Stimulated activated CD8-positive, alpha-beta memory T cell treated with anti-CD3 and anti-CD28 coated beads, Interleukin-2, amount 100 ng/mL, for 48 hours (primary cell): Measurements from ENCODE around the gene NXF1.
A peak's percentile ranks its signal among the peaks of the same experiment; 100 is the strongest.
"Not testable (repeated sequence)": the region's sequence is repeated elsewhere in the genome, so short reads cannot be mapped to it uniquely, and the experiment has no call there.

Experiments
- DNase-seq, 2 donors: peaks; one replicate each; pipeline ENCODE4 v3.0.0-alpha.2; 2020; ENCODE audit warnings: low read depth in 2 of 2

Gene NXF1

DNA sequence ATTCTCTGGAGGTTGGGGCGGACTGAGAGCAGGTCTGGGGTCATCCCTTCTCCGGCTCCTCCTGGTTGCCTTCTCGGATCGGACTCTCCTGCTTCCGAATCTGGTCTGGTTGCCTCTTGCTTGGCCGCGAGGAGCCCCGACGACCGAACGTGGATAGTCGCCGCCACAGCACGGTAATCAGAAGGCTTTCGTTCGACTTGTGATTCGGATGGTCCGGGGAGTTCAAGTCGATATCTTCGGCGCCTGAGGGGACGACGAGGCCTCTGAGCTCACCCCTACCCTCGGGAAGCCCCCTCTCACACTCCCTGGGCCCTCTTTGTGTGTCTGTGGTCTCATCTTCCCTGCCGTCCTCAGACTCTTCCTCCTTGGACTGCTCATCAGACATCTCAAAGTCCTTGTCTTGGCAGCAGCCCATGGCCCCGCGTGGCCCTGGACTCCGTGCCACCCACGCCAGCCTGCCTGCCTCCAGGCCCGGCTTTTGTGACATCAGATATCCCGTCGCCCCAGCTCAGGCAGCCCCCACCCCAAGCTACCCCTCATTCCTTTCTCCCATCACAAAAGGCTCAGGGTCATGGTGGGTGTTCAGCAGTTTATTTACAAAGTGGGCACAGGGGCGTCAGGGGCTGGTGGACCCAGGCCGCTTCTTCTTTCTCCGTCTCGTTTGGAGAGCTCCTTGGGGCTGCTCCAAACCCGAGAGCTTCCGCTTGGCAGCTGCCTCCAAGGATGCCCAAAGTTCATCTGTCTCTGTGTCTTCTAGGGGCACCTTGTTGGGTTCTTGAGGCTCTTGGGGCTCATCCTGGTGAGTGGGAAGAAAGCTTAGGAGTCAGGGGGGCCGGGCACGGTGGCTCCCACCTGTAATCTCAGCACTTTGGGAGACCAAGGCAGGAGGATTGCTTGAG lies 27.3 kb upstream of the NXF1 start, which contains the start of gene TEX54:
Gene TEX54, minus strand, starts transcription at position 506 of the 899 bp plus-strand sequence.
- no peak for DNase-seq

DNA sequence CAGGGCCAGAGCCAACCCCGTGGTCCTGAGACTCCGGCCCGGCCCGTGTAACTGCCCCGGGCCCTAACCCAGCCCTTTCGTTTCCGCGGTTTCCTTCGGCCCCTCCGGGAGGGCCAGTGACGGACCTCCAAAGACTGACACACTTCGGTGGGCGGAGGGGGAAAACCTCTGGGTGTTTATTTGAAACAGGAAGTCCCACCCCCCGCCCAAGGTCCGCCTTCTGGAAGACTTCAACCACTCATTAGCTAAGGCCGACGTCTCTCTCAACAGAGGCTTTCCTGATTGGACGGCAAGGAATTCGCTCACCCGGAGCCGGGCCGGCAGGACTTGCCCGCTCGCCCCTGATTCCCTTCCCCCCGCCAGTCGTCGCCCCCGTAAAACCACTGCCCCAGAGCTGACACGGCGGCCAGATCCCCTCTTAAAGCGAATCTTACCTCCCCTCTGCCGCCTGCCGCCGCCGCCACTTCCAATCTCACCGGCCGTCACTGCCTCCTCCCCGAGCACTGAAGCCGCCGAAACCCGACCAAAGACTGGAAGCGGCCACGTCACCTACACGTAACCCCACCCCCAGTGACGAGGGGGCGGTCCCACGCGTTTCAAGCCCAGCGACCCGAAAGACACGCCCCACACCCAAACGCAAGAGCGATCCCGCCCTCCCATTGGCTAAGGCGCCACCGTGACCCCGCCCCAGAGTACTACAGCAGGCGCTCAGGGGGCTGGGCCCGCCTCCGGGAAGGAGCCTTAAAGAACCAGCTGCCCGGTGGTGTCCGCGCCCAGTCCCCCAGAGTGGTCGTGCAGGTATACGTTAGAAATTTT lies 26.5 kb upstream of the NXF1 start, which contains the start of gene STX5:
Gene STX5, minus strand, starts transcription at position 532 of the 816 bp plus-strand sequence. CDS start 808 bp downstream, outside the sequence.
- DNase-seq: peak; percentile 99

DNA sequence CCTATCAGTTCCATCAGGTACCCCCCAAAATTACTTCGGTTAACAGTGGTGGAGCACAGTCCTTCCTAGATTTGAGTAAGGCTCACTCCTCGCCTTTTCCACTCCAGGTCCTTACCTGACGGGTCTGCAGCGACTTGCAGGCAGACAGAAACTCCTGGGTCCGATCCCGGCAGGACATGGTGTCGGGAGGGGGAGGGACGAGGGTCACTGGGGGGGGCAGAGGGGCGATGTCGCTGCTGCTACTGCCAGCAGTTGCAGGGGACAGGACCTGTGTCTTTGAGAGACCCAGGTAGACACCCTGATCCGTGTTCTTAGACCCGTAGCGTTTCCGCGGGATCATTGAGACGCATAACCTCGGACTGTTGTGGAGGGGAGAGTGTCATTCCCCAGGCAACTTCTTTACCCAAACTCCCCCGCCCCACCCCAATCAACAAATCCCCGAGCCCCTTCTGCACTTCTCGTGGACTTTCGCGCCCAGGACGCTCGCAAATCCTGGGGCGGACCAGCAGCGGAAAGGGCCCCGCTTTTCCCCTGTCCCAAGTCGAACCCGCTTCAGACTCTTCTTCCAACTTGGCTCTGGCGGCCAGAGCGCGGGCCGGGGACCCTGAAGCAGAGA lies 25.8 kb upstream of the NXF1 start:
- no peak for DNase-seq

DNA sequence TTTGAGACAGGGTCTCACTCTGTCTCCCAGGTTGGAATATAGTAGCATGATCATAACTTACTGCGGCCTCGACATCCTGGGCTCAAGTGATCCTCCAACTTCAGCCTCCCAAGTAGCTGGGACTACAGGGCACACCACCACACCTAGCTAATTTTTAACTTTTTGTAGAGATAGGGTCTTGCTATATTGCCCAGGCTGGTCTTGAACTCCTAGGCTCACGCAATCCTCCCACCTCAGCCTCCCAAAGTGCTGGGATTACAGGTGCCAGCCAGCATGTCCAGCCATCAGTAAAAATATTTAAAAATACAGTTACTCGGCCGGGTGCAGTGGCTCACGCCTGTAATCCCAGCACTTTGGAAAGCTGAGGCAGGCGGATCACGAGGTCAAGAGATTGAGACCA lies 22.9 kb upstream of the NXF1 start:
- not testable (repeated sequence) for DNase-seq

DNA sequence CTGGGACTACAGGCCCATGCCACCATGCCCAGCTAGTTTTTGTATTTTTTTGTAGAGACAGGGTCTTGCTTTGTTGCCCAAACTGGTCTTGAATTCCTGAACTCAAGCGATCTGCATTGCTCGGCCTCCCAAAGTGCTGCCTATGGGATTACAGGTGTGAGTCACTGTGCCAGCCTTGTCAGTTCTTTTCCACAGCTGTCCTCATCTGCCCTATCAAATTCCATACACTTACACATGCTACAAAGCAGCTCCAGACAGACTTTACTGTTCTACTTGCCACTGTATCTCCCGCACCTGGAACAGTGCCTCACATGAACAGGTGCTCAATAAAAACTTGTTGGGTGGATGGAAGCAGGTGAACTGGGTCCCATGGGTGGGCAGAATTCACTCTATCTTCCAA lies 18.4 kb upstream of the NXF1 start:
- DNase-seq: no peak

DNA sequence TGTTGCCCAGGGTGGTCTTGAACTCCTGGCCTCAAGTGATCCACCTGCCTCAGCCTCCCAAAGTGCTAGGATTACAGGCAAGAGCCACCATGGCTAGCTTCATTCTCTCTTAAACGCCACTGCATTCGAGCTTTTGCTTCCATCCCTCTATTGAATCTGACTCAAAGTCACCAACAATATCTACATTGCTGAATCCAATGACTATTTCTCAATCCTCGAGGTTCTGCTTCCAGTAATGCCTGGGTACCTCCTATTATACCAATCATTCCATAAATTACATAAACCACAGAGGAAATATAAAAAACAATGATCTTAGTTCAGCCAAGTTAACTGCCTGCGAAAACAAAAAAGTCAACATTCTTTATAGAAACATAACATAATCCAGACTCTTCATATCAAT lies 11.9 kb upstream of the NXF1 start:
- no peak for DNase-seq

DNA sequence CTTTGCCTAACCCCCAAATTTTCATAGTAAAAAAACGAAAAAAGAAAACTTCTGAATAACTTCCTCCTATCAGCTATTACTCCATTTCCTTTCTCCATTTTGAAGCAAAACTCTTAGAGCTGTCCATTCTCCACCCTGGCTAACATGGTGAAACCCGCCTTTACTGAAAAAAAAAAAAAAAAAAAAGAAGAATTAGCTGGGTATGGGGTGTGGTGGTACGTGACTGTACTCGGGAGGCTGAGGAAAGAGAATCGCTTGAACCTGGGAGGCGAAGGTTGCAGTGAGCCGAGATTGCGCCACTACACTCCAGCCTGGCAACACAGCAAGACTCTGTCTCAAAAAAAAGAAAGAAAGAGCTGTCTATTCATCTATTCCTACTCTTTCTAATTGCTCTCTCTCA lies 11.3 kb upstream of the NXF1 start:
- DNase-seq: no peak

DNA sequence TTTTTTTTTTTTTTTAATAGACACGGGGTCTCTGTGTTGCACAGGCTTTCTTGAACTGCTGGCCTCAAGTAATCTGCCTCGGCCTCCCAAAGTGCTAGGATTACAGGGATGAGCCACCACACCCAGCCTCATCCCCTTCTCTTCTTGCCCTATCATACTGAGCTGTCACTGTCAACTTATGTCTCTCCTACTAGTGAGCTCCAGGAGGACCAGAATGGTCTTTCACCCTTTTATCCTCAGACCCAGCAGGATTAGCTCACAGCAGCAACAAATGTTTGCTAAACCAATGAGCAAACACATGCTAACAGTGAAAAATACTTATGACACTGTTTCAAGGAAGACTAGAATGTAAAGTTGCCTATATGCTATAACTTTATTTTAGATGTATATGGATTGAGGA lies 6.4 kb upstream of the NXF1 start:
- no peak for DNase-seq

DNA sequence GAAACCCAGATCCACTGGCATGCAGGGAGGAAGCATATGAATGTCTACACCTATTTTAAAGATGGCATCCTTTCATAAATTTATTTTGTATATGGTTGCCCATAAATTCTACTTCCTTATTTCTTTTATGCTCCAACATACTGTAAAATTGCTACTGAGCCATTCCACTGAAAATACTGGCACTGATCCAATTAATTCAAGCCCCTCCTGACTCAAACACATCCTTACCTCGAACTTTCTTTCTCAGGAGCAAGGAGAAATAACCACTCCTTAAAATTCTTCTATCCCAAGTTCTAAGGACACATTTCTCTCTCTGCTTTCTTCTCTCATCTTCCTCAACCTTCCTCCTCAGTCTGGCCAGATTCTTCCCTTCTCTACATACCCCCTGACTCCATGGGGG lies 5.5 kb upstream of the NXF1 start:
- no peak for DNase-seq

DNA sequence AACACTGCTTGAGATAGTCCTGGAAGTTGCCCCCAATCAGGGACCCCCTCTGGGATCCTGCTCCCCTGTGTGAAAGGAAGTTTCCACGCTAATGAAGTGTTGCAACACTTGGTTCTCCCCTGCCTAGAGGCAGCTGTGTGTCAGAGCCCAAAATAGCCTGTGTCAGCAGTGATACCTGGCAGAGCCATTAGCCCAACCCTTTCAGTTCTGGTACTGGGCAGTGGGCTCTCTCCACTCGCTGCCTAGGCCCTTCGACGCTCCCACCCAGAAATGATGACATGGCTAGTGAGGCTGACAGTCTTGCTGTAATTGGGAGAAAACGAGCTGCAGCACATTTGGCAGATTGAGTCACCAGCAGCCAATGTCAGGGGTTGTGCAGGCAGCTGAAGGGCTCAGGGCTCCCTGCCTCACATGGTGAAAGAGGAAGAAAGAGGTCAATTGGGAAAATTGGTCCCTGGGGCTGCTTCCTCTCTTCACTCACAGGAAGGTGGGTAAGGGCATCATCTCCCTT lies 1.4 kb upstream of the NXF1 start:
- DNase-seq: no peak

DNA sequence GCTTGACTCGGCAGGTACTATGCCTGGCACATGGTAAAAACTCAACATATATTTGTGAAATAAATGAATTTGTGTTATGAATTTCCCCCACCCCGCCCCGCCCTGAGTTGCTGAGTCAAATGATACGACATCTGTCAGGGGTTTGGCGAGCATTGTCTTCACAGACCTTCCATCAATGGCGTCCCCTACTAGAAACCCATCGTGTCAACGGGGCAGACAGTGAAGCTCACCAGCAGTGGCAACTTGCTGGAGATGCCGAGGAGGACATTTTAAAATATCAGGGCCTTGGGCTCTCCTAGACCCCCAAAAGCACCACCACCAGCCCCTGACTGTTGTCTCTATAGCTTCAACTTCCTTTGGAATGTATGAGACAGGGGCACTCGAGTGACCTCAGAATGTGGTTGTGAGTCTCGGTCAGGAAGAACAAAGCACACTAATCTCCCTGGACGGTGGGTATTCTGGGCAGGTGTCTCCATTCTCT lies 761 bp upstream of the NXF1 start:
- DNase-seq: no peak

DNA sequence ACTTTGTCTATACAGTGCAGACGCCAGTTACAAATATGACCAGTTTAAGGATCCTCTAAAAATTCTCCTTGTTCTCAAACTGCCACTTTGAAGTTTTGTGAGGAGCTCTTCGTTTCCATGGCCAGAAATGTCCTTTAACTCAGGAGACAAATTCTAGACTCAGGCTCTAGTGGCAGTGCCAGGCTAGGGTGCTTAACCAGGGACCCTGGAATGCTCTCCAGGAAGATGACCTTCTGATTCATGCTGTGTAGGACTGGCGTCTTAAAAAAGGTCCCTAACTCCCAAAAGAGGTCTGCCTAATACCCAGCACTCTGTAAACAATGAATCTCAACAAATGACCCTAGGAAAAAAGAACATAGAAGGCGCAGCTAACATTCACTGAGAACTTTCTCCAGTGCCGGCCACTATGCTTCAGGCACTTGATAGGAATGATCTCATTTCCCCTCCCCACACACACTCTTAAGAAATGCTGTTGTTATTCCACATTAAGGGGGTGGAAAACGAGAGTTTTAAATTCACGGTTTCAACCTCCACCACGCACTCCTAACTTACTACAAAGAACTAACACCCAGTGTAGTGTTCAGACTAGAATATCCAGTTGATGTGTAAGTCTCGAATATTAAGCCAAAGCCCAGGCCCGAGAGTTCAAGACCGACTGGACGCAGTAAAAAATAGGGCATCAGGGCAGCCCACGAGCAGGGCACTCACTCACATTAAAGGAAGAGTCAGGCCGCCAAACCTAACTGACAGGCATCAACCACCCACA lies 747 bp downstream of the NXF1 start:
- DNase-seq: no peak

DNA sequence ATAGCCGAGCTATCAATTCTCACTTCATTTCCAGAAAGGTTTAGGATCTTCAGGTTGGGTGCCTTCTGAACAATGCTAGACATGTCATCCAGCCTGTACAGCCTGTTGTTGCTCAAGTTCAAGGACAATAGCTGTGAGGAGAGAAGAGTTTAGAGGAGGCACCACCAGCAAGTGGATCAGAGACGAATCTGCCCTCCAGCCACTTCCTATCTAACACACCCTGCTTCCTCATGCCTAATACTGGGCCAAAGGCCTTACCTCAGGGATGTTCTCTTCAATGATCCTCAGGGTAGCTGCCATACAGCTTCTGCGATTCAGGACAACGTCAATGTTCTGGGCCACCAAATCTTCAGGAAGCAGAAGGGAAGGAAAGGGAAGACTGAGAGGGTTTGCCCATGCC lies 4.2 kb downstream of the NXF1 start:
- DNase-seq: no peak

DNA sequence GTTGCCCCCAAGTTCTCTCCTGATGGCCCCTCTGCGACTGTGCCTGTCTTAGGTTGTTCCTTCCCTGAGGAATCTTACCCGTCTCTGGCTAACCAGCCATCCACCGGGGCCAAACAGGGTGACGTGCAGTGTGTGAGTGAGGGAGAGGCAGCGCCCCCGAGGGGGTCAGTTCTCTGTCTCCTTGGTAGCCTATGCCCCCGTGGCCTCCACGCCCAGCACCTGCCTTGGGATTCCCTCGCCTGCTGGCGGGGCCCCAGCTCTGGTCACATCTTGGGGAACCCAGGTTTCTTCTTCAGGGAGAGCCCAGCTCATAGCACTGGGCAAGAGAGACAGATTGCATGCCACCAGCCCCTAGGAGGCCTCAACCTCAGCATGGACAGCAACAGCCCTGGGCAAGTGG lies 5.8 kb downstream of the NXF1 start:
- no peak for DNase-seq

DNA sequence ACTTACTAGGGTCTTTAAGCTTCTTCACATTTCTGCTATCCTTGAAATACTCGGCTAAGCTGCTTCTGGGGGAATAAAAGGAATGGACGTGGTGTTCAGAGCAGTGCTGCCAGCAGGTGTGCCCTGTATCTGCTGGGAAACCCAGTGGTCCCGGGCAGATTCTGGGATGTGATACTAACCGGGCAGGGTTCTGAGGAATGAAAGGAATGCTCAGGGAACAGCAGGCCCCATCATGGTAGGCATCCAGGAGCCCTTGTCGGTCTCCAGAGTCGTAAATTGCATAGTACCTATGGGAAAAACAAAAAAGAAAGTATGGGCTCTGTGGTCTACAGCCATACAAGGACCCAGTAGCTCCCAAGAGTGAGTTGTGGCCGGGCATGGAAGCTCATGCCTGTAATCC lies 9.0 kb downstream of the NXF1 start:
- DNase-seq: no peak

DNA sequence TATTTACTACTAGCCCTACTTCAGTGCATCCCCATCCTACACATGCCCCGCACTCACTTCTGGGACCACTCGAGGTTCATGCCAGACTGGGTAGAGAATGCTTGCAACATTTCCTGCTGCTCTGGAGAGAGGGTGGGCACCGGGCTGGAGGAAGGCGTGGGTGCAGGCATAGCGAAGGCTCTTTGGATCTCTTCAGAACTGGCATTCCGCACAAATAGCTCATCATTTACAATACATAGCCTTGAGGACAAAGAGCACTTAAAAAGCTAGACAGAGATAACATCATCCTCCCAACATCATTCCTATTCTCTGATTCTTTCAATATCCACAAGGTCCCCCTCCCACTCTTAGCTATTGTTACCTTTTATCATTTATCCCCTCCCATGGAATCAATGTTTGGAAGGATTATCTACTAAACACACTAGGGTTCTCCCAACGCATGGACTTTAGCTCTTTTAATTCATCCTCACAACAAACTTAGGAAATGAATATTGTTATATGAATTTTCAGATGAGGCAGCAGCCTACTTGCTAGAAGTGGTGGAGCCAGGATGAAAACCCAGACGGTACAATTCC lies 11.0 kb downstream of the NXF1 start:
- no peak for DNase-seq

DNA sequence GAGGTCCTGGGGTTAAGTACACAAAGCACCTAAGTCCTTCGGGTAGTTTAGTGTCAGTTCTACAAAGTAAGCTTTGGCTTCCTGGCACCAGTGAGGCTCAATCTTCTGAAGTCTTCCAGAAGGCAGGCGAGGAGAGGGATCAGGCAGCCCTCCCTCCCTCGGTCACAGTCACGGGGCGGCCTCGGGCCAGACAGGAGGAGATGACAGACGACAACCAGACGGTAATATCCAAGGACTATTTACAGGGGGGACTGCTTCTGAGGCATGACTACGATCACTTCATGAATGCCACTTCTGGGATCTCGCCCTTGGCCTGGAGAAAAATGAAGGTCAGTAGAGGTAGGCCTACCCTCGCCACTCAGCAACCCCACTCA lies 13.1 kb downstream of the NXF1 start:
- DNase-seq: no peak

DNA sequence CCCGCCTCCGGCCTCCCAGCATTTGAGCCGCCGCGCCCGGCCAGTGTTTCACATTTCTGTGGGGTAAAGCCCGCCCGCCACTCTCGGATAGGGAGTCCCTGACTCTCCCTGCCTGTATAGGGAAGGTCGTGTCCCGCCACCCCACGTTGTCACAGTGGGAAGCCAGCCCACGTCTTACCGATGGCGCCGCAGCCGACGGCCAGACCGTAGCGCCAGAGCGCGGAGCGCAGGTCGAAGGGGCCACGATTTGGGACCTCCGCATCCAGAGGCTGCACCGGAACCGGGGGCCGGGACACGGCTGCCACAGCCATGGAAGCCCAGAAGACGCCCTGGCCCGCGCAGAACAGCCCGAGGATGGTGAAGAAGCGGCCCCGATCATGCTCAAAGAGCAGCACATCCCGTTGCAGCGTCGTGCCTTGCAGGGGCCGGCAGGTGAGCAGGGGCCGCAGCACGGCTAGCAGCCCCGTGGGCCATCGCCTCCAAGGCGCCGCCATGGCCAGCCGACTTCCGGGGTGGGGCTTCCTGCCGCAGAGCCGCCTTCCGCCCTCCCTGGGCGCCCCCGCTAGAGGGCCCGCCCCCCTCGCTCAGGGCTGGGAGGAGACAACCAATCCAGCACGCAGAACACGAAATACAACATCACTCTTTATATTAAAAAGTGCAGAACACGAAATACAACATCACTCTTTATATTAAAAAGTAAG lies 13.6 kb downstream of the NXF1 start, which contains the start of gene TMEM223:
Gene TMEM223, minus strand, starts transcription at position 506 of the 701 bp plus-strand sequence. Its CDS starts 12 bp downstream, at position 494.
- DNase-seq: peak; percentile 87 to 88

DNA sequence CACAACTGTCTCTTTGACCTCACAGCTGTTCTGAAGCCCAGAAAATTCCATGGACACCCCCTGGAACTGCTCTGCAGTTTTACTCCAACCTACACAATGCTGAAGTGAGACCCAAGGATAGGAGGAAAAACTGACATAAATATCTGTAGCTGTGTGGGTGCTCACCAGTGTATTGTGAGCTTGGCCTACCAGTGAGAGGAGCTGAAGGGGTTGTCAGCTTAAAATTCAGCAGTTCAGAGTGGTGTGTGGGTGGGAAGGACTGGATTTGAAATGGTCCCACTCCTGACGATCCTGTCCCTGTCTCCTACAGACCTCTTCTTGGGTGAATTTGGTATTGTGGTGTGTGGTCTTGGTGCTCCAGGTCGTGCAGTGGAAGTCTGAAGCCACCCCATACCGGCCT lies 15.7 kb downstream of the NXF1 start:
- DNase-seq: no peak

DNA sequence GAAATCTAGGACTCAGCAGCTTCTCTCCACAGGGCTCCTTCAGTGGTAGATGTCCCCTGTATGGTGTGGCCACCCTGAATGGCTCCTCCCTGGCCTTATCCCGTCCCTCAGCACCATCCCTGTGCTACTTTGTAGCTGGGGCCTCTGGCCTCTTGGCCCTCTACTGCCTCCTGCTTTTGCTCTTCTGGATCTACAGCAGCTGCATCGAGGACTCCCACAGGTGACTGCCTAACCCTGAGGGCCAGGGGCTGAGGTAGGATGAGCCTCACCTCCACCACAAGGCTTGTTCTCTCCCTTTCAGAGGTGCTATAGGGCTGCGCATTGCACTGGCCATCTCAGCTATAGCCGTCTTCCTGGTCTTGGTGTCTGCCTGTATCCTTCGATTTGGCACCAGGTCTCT lies 16.2 kb downstream of the NXF1 start:
- DNase-seq: no peak
